HepG2 (cell line): ENCODE measurements around the gene PNKD. TPM values are rescaled to one million over a fixed set of nuclear protein-coding genes. Genes with fewer than 3 reads are reported as not detected.

ENCODE experiments used
- ARHGAP35 ChIP-seq: sonication (generic); formaldehyde crosslinking; IDR thresholded peaks from 2 replicates; pipeline ENCODE4 v1.9.0; 2022; ENCODE audit warnings: mild to moderate bottlenecking, inconsistent platforms, moderate library complexity, missing genetic modification reagents, borderline replicate concordance
- ETV6 ChIP-seq: sonication (generic); formaldehyde crosslinking; conservative IDR thresholded peaks from 2 replicates; pipeline ENCODE4 v1.4.0; 2020; ENCODE audit warnings: missing genetic modification reagents
- GATAD2A ChIP-seq: IDR thresholded peaks from 2 replicates; pipeline ENCODE4 v1.6.1; 2016
- HNF4A ChIP-seq: sonication (generic); formaldehyde crosslinking; IDR thresholded peaks from 2 replicates; pipeline ENCODE4 v1.4.0; 2020; ENCODE audit warnings: missing genetic modification reagents
- HNRNPL ChIP-seq: fragments of 200-400 bp; formaldehyde crosslinking; IDR thresholded peaks from 2 replicates; pipeline ENCODE4 v1.6.1; 2017; ENCODE audit warnings: mild to moderate bottlenecking, low read depth, low read length
- NR2C2 ChIP-seq: sonication (generic); formaldehyde crosslinking; IDR thresholded peaks from 2 replicates; pipeline ENCODE4 v1.4.0; 2020; ENCODE audit warnings: missing genetic modification reagents, mild to moderate bottlenecking, moderate library complexity, borderline replicate concordance
- RBM22 ChIP-seq: fragments of 200-400 bp; formaldehyde crosslinking; optimal IDR thresholded peaks from 2 replicates; pipeline ENCODE3; 2017; ENCODE audit warnings: mild to moderate bottlenecking, low read length, moderate library complexity
- RXRB ChIP-seq: IDR thresholded peaks from 2 replicates; pipeline ENCODE4 v1.6.1; 2016; ENCODE audit warnings: borderline replicate concordance, missing genetic modification reagents, missing compliant biosample characterization
- SALL2 ChIP-seq: sonication (generic); formaldehyde crosslinking; IDR thresholded peaks from 2 replicates; pipeline ENCODE4 v1.8.1; 2023; ENCODE audit warnings: mild to moderate bottlenecking, missing genetic modification reagents, inconsistent platforms
- SPEN ChIP-seq: sonication (generic); formaldehyde crosslinking; IDR thresholded peaks from 2 replicates; pipeline ENCODE4 v1.5.1; 2020; ENCODE audit warnings: low read depth, mild to moderate bottlenecking, missing genetic modification reagents
- TARDBP ChIP-seq: sonication (generic); formaldehyde crosslinking; IDR thresholded peaks from 2 replicates; pipeline ENCODE4 v1.8.0; 2022; ENCODE audit warnings: mild to moderate bottlenecking, missing genetic modification reagents
- ZBTB20 ChIP-seq: sonication (generic); formaldehyde crosslinking; IDR thresholded peaks from 2 replicates; pipeline ENCODE4 v1.8.1; 2023; ENCODE audit warnings: missing genetic modification reagents, low read depth, mild to moderate bottlenecking, borderline replicate concordance
- ZMYM2 ChIP-seq: sonication (generic); formaldehyde crosslinking; IDR thresholded peaks from 2 replicates; pipeline ENCODE4 v1.8.0; 2022; ENCODE audit warnings: mild to moderate bottlenecking, missing genetic modification reagents
- ZNF12 ChIP-seq: sonication (generic); formaldehyde crosslinking; IDR thresholded peaks from 2 replicates; pipeline ENCODE4 v1.5.0; 2020; ENCODE audit warnings: missing genetic modification reagents
- ZNF121 ChIP-seq: sonication (generic); formaldehyde crosslinking; IDR thresholded peaks from 2 replicates; pipeline ENCODE4 v1.5.0; 2020; ENCODE audit warnings: mild to moderate bottlenecking, missing genetic modification reagents
- ZNF574 ChIP-seq: sonication (generic); formaldehyde crosslinking; IDR thresholded peaks from 2 replicates; pipeline ENCODE4 v1.4.0; 2020; ENCODE audit warnings: missing genetic modification reagents
- ZNF768 ChIP-seq: sonication (generic); formaldehyde crosslinking; IDR thresholded peaks from 2 replicates; pipeline ENCODE4 v1.4.0; 2020; ENCODE audit warnings: missing genetic modification reagents
- ZSCAN25 ChIP-seq: sonication (generic); formaldehyde crosslinking; IDR thresholded peaks from 2 replicates; pipeline ENCODE4 v1.8.0; 2022; ENCODE audit warnings: mild to moderate bottlenecking, missing genetic modification reagents
- polyA plus RNA-seq, 8 experiments: library from polyadenylated mRNA; depleted of rRNA in 3 of 8; stranded (reverse) in 7 of 8; unstranded in 1 of 8; fragments of >200 nt; fragmentation: Illumina TruSeq in 4 of 8; extraction: Trizol in 4 of 8; gene quantifications; 2 replicates each; pipeline versions ENCODE4 v1.2.1 to v1.2.3, GENCODE V29; 2011 to 2016; ENCODE audit warnings: low read depth in 4 of 8, missing spikeins in 1 of 8, mixed read lengths in 1 of 8; ENCODE audit not compliant: insufficient read depth in 1 of 8
- total RNA-seq, 5 experiments: library from RNA; depleted of rRNA; stranded (reverse); fragments of >200 nt; fragmentation: Illumina TruSeq; extraction: Trizol; gene quantifications; 2 replicates each; pipeline ENCODE4 v1.2.3, GENCODE V29; 2016; ENCODE audit warnings: low read depth in 1 of 5
- TF ChIP-seq, protein P1 (sequence below): sonication (generic); formaldehyde crosslinking; IDR thresholded peaks from 2 replicates; pipeline ENCODE4 v1.5.0; 2020; ENCODE audit warnings: mild to moderate bottlenecking, missing genetic modification reagents, borderline replicate concordance
- TF ChIP-seq, protein P2 (sequence below): sonication (generic); formaldehyde crosslinking; IDR thresholded peaks from 2 replicates; pipeline ENCODE4 v1.5.1; 2020; ENCODE audit warnings: missing genetic modification reagents, mild to moderate bottlenecking, borderline replicate concordance

The PNKD gene
- total and polyA plus RNA-seq, 2 of the 13 experiments (the other 11 are each of a cell fraction or from before 2014, with no cell fraction given), result 55.9 to 80.4 TPM

DNA sequence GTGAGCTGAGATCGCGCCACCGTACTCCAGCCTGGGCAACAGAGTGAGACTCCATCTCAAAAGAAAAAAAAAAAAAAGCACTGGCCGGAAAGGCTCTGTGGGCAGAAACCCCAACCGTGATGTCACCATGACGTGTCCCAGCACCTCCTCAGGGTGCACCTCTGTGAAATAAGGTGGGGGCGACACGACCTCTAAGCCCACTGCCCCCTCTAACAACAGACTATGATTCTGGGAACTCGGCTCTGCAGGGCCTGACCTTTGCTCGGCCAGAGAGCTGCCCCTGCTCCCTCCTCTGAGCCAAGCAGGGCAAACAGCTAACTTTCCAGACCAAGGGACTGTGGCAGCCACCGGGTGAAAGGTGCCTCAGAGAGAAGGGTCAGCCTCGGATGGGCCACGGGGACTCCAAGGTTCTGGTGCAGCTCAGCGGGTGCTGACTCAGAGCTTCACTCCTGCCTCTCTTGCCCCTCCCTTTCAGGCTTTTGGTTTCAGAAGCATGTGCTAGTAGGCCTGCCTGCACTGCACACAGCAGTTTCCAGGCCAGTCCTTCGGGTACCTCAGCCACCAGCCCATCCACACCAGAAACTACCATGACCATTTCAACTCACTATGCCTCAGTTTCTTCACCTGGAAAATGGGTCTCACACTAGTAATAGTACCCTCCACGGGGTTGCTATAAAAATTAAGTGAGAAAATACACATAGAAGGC lies 13.9 kb downstream of the PNKD start (continued):
- TF ChIP-seq HNF4A (CRISPR knock-in tag), result peak; percentile 88
- TF ChIP-seq ZBTB20 (CRISPR knock-in tag), result 0 out of 2 replicates have a peak, but pooled peaks have one; percentile 20
- peak; percentile 92 for TF ChIP-seq ZNF121 (CRISPR knock-in tag)
- no peak for TF ChIP-seq SALL2 (CRISPR knock-in tag)
- TF ChIP-seq ZMYM2, result peak; percentile 69
- peak; percentile 76; the same call in 1 of the 2 replicates for TF ChIP-seq ZNF768 (CRISPR knock-in tag)
- TF ChIP-seq ZNF574, result 0 out of 2 replicates have a peak, but pooled peaks have one; percentile 34
- peak; percentile 79 for TF ChIP-seq SPEN
- peak; percentile 82 for TF ChIP-seq RXRB (CRISPR knock-in tag)
- 0 out of 2 replicates have a peak, but pooled peaks have one; percentile 38 for TF ChIP-seq NR2C2
- TF ChIP-seq ARHGAP35 (CRISPR knock-in tag), result 0 out of 2 replicates have a peak, but pooled peaks have one; percentile 61
- TF ChIP-seq, protein P1, sequence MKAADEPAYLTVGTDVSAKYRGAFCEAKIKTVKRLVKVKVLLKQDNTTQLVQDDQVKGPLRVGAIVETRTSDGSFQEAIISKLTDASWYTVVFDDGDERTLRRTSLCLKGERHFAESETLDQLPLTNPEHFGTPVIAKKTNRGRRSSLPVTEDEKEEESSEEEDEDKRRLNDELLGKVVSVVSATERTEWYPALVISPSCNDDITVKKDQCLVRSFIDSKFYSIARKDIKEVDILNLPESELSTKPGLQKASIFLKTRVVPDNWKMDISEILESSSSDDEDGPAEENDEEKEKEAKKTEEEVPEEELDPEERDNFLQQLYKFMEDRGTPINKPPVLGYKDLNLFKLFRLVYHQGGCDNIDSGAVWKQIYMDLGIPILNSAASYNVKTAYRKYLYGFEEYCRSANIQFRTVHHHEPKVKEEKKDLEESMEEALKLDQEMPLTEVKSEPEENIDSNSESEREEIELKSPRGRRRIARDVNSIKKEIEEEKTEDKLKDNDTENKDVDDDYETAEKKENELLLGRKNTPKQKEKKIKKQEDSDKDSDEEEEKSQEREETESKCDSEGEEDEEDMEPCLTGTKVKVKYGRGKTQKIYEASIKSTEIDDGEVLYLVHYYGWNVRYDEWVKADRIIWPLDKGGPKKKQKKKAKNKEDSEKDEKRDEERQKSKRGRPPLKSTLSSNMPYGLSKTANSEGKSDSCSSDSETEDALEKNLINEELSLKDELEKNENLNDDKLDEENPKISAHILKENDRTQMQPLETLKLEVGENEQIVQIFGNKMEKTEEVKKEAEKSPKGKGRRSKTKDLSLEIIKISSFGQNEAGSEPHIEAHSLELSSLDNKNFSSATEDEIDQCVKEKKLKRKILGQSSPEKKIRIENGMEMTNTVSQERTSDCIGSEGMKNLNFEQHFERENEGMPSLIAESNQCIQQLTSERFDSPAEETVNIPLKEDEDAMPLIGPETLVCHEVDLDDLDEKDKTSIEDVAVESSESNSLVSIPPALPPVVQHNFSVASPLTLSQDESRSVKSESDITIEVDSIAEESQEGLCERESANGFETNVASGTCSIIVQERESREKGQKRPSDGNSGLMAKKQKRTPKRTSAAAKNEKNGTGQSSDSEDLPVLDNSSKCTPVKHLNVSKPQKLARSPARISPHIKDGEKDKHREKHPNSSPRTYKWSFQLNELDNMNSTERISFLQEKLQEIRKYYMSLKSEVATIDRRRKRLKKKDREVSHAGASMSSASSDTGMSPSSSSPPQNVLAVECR (CRISPR knock-in tag), result peak; percentile 41; the same call in 1 of the 2 replicates
- no peak for TF ChIP-seq ETV6 (CRISPR knock-in tag)
- no peak for TF ChIP-seq RBM22
- peak; percentile 76 for TF ChIP-seq ZSCAN25 (CRISPR knock-in tag)
- peak; percentile 76 for TF ChIP-seq HNRNPL
- TF ChIP-seq, protein P2, sequence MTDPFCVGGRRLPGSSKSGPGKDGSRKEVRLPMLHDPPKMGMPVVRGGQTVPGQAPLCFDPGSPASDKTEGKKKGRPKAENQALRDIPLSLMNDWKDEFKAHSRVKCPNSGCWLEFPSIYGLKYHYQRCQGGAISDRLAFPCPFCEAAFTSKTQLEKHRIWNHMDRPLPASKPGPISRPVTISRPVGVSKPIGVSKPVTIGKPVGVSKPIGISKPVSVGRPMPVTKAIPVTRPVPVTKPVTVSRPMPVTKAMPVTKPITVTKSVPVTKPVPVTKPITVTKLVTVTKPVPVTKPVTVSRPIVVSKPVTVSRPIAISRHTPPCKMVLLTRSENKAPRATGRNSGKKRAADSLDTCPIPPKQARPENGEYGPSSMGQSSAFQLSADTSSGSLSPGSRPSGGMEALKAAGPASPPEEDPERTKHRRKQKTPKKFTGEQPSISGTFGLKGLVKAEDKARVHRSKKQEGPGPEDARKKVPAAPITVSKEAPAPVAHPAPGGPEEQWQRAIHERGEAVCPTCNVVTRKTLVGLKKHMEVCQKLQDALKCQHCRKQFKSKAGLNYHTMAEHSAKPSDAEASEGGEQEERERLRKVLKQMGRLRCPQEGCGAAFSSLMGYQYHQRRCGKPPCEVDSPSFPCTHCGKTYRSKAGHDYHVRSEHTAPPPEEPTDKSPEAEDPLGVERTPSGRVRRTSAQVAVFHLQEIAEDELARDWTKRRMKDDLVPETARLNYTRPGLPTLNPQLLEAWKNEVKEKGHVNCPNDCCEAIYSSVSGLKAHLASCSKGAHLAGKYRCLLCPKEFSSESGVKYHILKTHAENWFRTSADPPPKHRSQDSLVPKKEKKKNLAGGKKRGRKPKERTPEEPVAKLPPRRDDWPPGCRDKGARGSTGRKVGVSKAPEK (CRISPR knock-in tag), result peak; percentile 45; the same call in 1 of the 2 replicates
- TF ChIP-seq ZNF12, result 0 out of 2 replicates have a peak, but pooled peaks have one; percentile 32
- TF ChIP-seq TARDBP (CRISPR knock-in tag), result 0 out of 2 replicates have a peak, but pooled peaks have one; percentile 37
- TF ChIP-seq GATAD2A (CRISPR knock-in tag), result 0 out of 2 replicates have a peak, but pooled peaks have one; percentile 30
